ENCODE measurements around the gene AP5S1. TPM values are rescaled to one million over a fixed set of nuclear protein-coding genes. Genes with fewer than 3 reads are reported as not detected.
A peak's percentile ranks its signal among the peaks of the same experiment; 100 is the strongest.

Gene AP5S1
- total RNA-seq, 4 donors from 2014 or later = 9.4 to 20.7 (median 14.9) TPM

GRCh38 chr20:3812975-3813847 lies 7.1 kb upstream of the AP5S1 start:
- H3K9me3 ChIP-seq = no peaks in the 10 kb centered on the region
- WGBS, 2 donors = 61 to 63% methylated on average over 8 of the region's 8 CpGs
- no peak overlapping the region for H3K4me3 ChIP-seq
- H3K27ac ChIP-seq = peak overlapping the region; percentile 62 to 96 (median 86)
- H3K4me1 ChIP-seq = peaks cover 3 to 47% (median 23%) of the 10 kb centered on the region in 4 donors
- no peak for DNase-seq (ENCODE audit: low spot score in 2 of 2)
- no peaks in the 10 kb centered on the region for H3K27me3 ChIP-seq
- H3K36me3 ChIP-seq = no peaks in the 10 kb centered on the region
- TF ChIP-seq CTCF (IDR thresholded peaks at IDR 0.05) = no peak
- TF ChIP-seq EP300 (IDR thresholded peaks at IDR 0.05) = no peak
- no peak for TF ChIP-seq POLR2A (IDR thresholded peaks at IDR 0.05)

GRCh38 chr20:3813848-3814581 lies 6.3 kb upstream of the AP5S1 start:
- Histone ChIP-seq H3K27ac (peak overlapping the region in 2 of 4 donors; percentile 90 to 96), H3K27me3 (no peaks in the 10 kb centered on the region), H3K9me3 (no peaks in the 10 kb centered on the region), H3K36me3 (no peaks in the 10 kb centered on the region), H3K4me3 (no peak overlapping the region), H3K4me1 (peaks cover 3 to 47% (median 23%) of the 10 kb centered on the region in 4 donors)
- 86 to 94% methylated on average over 12 of the region's 12 CpGs for WGBS, 2 donors
- TF ChIP-seq POLR2A (IDR thresholded peaks at IDR 0.05) (no peak), CTCF (IDR thresholded peaks at IDR 0.05) (no peak), EP300 (IDR thresholded peaks at IDR 0.05) (no peak)
- no peak for DNase-seq (ENCODE audit: low spot score in 2 of 2)

GRCh38 chr20:3814928-3815495 lies 5.3 kb upstream of the AP5S1 start:
- no peak overlapping the region for H3K4me3 ChIP-seq
- DNase-seq (ENCODE audit: low spot score in 2 of 2) = no peak
- H3K4me1 ChIP-seq = peaks cover 3 to 49% (median 30%) of the 10 kb centered on the region in 4 donors
- H3K36me3 ChIP-seq = no peaks in the 10 kb centered on the region
- TF ChIP-seq POLR2A (IDR thresholded peaks at IDR 0.05) (no peak), EP300 (IDR thresholded peaks at IDR 0.05) (no peak), CTCF (IDR thresholded peaks at IDR 0.05) (no peak)
- no peaks in the 10 kb centered on the region for H3K9me3 ChIP-seq
- no peaks in the 10 kb centered on the region for H3K27me3 ChIP-seq
- 76 to 79% methylated on average over 7 of the region's 7 CpGs for WGBS, 2 donors
- H3K27ac ChIP-seq = no peak overlapping the region

DNA sequence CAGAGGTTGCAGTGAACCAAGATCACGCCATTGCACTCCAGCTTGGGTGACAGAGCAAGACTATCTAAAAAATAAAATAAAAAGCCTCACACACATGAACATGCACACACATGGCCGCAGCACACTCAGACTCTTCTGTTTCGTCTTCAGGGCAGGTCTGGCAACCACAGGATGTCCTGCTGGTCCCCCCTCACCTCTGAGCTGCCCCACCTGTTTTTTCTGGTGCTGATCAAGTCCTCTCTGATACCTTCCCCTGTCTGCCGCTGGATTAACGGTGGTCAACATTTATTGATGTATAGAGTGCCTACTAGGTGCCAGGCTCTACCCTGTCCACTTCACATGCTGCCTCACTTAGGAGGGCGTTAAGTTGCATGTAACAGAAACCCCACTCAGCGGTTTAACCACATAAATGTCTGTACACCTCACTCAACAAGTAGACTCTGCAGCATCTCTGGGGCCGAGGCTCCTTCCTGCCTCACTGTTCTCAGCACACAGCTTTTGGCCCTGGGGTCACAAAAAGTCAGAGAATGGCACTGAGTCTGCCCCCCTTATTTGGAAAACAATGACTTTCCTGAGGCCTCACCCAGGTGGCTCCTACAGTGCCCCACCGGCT lies 4.5 kb upstream of the AP5S1 start:
- Histone ChIP-seq H3K4me3 (no peak overlapping the region), H3K9me3 (no peaks in the 10 kb centered on the region), H3K27ac (no peak overlapping the region), H3K4me1 (peaks cover 3 to 44% (median 27%) of the 10 kb centered on the region in 4 donors), H3K36me3 (no peaks in the 10 kb centered on the region), H3K27me3 (no peaks in the 10 kb centered on the region)
- 77 to 79% methylated on average over 9 of the region's 9 CpGs for WGBS, 2 donors
- no peak for DNase-seq (ENCODE audit: low spot score in 2 of 2)
- TF ChIP-seq POLR2A (IDR thresholded peaks at IDR 0.05) (no peak), EP300 (IDR thresholded peaks at IDR 0.05) (no peak), CTCF (IDR thresholded peaks at IDR 0.05) (no peak)
